ENCODE measurements around the gene SCART1. TPM values are rescaled to one million over a fixed set of nuclear protein-coding genes. Genes with fewer than 3 reads are reported as not detected.

Gene SCART1
- total RNA-seq, 1 donor from 2014 or later, result 1.5 TPM

DNA sequence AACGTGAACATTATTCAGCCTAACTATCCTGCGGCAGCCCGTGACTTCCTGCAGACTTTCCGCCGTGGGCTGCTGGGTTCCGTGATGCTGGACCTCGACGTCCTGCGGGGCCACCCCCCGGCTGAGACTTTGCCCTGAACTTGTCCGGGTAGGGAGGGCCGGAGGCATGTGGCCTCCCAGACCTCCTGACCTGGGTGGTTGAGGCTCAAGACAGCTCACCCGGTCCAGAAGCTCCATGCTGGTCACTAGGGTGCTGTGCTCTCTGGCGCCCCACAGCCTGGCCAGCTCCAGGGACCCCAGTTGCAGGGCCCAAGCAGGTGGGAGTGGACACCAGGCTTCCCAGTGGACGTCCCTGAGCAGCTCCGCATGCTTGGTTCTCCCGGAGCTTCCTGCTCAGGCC is 33.7 kb upstream of the SCART1 start:
- TF ChIP-seq, protein P1, sequence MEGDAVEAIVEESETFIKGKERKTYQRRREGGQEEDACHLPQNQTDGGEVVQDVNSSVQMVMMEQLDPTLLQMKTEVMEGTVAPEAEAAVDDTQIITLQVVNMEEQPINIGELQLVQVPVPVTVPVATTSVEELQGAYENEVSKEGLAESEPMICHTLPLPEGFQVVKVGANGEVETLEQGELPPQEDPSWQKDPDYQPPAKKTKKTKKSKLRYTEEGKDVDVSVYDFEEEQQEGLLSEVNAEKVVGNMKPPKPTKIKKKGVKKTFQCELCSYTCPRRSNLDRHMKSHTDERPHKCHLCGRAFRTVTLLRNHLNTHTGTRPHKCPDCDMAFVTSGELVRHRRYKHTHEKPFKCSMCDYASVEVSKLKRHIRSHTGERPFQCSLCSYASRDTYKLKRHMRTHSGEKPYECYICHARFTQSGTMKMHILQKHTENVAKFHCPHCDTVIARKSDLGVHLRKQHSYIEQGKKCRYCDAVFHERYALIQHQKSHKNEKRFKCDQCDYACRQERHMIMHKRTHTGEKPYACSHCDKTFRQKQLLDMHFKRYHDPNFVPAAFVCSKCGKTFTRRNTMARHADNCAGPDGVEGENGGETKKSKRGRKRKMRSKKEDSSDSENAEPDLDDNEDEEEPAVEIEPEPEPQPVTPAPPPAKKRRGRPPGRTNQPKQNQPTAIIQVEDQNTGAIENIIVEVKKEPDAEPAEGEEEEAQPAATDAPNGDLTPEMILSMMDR (IDR thresholded peaks at IDR 0.05), result no peak
- TF ChIP-seq POLR2AphosphoS5 (IDR thresholded peaks at IDR 0.05; ENCODE audit: insufficient read depth in 1 of 2, low read depth in 1 of 2) (no peak), POLR2A (IDR thresholded peaks at IDR 0.05) (no peak)
- Histone ChIP-seq H3K9me3 (no peaks in the 10 kb centered on the region), H3K4me1 (no peaks in the 10 kb centered on the region), H3K4me3 (no peak overlapping the region), H3K27me3 (no peaks in the 10 kb centered on the region), H3K36me3 (peaks cover 0 to 4% of the 10 kb centered on the region in 2 donors), H3K27ac (no peak overlapping the region)
- no peak for DNase-seq (ENCODE audit: extremely low spot score in 2 of 2)
- intact Hi-C loops (cut with DNase I), result no loop called here

GRCh38 chr10:133420579-133420978 is 33.2 kb upstream of the SCART1 start:
- intact Hi-C loops (cut with DNase I), result no loop called here
- TF ChIP-seq, protein P1 (IDR thresholded peaks at IDR 0.05), result no peak
- TF ChIP-seq POLR2A (IDR thresholded peaks at IDR 0.05), result no peak
- no peak for TF ChIP-seq POLR2AphosphoS5 (IDR thresholded peaks at IDR 0.05; ENCODE audit: insufficient read depth in 1 of 2, low read depth in 1 of 2)
- H3K4me3 ChIP-seq, result no peak overlapping the region
- no peak for DNase-seq (ENCODE audit: extremely low spot score in 2 of 2)
- H3K4me1 ChIP-seq, result no peaks in the 10 kb centered on the region
- H3K27me3 ChIP-seq, result no peaks in the 10 kb centered on the region
- H3K27ac ChIP-seq, result no peak overlapping the region
- H3K9me3 ChIP-seq, result no peaks in the 10 kb centered on the region
- H3K36me3 ChIP-seq, result peaks cover 0 to 4% of the 10 kb centered on the region in 2 donors

GRCh38 chr10:133421336-133422222 is 32.2 kb upstream of the SCART1 start:
- Histone ChIP-seq H3K36me3 (peaks cover 0 to 4% of the 10 kb centered on the region in 2 donors), H3K9me3 (no peaks in the 10 kb centered on the region), H3K4me1 (no peaks in the 10 kb centered on the region), H3K4me3 (no peak overlapping the region), H3K27ac (no peak overlapping the region), H3K27me3 (no peaks in the 10 kb centered on the region)
- TF ChIP-seq POLR2A (IDR thresholded peaks at IDR 0.05), result no peak
- TF ChIP-seq POLR2AphosphoS5 (IDR thresholded peaks at IDR 0.05; ENCODE audit: insufficient read depth in 1 of 2, low read depth in 1 of 2), result no peak
- TF ChIP-seq, protein P1 (IDR thresholded peaks at IDR 0.05), result no peak
- intact Hi-C loops (cut with DNase I), result no loop called here
- no peak for DNase-seq (ENCODE audit: extremely low spot score in 2 of 2)

DNA sequence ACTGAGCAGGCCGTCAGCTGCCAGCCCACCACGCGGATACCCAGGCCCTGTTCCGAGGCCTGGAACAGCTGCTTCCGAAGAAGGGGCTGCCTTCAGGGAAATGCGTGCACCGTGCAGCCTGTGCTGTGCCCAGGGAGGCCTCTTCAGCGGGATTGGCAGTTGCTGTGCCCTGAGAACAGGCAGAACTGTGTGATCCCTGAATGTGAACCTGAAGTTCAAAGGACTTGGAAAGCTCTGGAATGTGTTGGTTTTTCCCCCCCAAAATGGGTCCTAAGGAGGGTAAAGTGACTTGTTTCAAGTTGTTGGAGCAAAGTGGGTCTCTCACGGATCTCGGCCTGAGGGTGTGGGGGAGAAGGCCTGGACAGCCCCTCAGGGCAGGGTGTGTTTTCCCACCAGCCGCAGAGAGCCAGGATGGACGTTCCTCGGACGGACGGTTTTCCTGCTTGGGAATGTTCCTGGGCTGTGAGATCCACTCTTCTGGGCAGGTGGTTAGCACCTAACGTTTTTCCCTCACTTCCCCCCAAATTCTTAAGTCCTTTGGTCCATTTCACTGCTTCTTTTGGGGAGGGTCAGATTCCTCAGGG is 31.4 kb upstream of the SCART1 start:
- Histone ChIP-seq H3K9me3 (no peaks in the 10 kb centered on the region), H3K27ac (no peak overlapping the region), H3K36me3 (peaks cover 0 to 4% of the 10 kb centered on the region in 2 donors), H3K27me3 (no peaks in the 10 kb centered on the region), H3K4me3 (no peak overlapping the region), H3K4me1 (no peaks in the 10 kb centered on the region)
- intact Hi-C loops (cut with DNase I), result no loop called here
- TF ChIP-seq, protein P1 (IDR thresholded peaks at IDR 0.05), result no peak
- TF ChIP-seq POLR2AphosphoS5 (IDR thresholded peaks at IDR 0.05; ENCODE audit: insufficient read depth in 1 of 2, low read depth in 1 of 2) (no peak), POLR2A (IDR thresholded peaks at IDR 0.05) (no peak)
- no peak for DNase-seq (ENCODE audit: extremely low spot score in 2 of 2)

All from vagina (tissue), 2 donors.